HG03457 (cell line): ENCODE measurements around the gene PCBP3.

Source experiments
- ATAC-seq: cut with Tn5 transposase; IDR thresholded peaks from one replicate; pipeline ENCODE4 v1.9.1; 2021; ENCODE audit warnings: moderate number of reproducible peaks; ENCODE audit not compliant: unreplicated experiment

PCBP3 gene

DNA sequence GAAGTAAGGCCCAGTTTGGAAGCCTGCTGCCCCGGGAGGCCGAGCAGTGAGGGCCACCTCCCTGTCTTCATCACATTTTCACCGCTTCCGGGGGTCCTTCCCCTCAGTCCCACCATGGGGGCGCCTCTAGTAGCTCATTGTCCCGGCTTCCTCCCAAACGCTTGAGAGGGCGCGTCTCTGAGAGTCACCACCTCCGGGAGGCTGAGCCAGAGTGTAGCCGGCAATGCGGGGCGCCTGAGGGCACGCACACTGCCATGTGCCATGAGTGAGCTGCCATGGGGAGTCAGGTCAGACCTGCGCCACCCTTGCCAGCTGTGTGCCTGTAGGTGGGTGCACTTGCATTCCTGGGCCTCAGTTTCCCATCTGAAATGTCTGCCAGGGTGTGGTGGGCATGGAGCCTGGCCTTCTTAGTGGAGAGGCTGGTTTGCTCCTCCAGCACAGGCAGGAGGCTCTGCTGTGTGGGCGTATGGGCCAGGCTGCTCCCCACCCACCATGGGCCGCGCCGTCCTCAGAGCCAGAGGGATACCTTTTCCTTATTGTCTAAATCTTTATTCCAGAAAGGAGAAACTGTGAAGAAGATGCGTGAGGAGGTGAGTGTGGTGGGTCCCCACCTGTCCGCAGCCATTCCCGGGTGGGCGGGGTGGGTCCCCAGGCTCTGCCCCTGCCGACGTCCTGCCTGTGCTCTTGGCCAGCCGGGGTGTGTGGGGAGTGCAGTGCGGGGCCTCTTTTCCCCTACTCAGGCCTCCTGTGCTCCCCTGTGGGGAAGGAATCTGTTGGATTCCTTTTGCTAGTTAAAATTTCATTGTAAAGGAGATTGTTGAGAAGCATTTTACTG is 256.7 kb downstream of the PCBP3 start:
- ATAC-seq, result no peak

- ATAC-seq, result no peak
These were observed 257.7 kb downstream of the PCBP3 start for GRCh38 chr21:45901061-45901690.

GRCh38 chr21:45902292-45902995 is 258.9 kb downstream of the PCBP3 start:
- ATAC-seq, result no peak

DNA sequence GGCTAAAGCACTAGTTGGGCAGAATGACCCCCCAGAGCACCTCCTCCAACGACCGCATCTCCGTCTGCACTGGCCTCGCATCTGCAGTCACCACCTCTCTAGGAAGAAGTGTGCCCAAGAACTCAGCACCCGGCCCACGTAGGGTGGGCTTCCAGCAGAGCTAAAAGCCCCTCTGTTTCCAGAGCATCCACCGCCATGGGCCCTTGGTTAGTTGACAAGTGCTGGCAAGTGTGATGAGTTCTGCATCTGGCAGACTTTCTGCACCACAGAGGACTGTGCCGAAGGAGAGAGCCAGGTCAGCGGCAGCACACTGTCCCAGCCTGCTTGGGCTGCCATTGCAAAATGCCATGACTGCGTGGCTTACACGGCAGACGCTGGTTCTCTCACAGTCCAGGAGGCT is 261.7 kb downstream of the PCBP3 start:
- ATAC-seq, result no peak

DNA sequence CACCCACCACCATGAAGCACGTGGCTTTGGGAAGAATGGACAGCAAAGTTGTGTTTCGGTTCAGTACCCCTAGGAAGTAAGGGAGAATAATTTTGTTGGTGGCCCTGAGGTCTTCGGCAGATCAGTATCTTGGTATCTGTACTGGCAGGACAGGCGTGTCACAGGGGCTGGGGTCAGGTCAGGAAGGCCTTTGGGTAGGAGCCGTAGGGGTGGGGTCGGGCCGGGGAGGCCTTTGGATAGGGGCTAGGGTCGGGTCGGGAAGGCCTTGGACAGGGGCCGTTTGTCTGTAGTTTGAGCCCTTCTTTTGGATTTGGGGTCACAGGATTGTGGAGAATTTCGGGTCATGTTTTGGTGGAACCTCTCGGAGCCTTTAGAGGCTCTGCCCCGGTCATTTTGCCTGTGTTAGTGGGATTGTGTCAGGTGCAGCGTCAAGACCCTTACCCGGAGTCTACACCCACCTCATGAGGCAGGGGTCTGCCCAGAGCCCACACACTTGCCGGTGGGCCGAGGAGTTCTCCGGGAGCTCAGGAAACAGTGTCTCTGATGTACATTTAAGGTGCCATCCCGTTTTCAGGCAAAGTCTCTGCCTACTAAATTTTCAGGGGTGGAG is 262.8 kb downstream of the PCBP3 start:
- ATAC-seq, result no peak

DNA sequence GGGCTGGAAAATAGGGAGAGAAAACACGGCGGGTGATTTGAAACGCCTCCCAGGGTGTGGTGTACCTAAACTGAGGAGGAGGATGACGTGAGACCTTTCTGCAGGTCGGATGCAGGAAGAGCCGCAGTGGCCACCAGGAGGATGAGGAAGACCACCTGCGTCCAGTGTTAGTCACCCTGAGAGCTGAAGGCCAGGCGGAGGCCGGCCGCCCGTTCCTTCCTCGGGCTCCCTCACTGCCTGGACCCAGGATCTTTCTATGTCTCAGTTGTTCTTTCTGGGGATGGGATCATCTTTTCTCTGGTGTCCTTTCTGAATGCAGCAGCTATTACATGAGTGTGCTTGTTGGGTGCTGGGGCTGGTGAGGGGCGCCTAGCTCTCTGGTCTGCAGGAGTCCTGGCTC is 263.3 kb downstream of the PCBP3 start:
- ATAC-seq, result no peak

GRCh38 chr21:45908536-45909237 is 265.2 kb downstream of the PCBP3 start:
- ATAC-seq, result no peak

GRCh38 chr21:45909238-45909988 is 265.9 kb downstream of the PCBP3 start:
- ATAC-seq, result no peak

- ATAC-seq, result no peak
These were observed 266.6 kb downstream of the PCBP3 start for GRCh38 chr21:45910155-45910547.

DNA sequence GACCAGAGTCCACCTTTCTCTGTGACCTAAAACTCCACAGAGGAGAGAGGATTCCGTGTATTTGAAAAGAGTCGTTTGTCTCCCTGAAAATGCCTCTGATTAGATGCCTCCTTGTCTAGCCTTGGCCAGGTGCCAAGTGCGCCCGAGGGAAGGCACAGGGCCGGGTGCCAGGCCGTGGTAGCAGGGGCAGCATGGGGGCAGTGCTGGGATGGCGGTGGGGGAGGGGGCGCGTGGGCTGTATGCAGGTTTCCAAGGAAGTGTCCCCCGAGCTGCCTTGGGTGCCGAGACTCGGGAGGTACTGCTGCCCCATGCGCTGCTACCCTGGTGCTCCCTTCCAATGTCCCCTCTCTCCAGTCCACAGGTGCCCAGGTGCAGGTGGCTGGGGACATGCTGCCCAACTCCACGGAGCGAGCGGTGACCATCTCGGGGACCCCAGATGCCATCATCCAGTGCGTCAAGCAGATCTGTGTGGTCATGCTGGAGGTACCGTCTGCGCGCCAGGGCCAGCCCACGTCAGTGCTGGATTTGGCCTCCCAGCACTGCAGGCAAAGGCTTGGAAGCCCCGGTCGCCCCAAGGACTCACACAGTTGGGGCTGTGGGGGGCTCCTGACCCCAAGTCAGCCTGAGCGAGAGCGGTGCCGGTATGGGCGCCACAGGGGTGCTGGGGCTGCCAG is 267.2 kb downstream of the PCBP3 start:
- ATAC-seq, result no peak

DNA sequence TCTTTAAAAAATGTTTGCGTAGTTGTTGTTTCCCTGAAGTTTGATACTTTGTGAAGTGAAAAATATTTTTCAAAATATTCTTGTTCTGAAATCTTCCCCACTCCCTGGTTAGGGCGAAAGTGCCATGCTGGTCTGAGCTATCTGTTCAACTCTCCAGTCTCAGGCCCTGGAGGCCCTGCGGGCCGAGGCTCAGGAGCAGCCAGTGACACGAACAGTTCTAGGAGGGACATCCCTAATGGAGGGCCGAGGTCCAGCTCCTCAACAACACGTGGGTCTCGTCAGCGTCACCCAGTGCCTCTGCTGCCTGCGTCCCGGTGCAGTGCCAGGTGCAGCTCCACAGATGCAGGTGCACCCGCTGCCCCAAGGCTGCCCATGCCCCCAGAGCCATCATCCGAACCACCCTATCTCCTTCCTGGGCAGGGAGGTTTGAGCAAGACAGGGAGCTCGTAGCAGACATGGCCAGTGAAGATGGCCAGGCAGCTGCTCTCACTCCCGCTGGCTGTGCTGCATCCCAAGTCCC is 268.3 kb downstream of the PCBP3 start:
- no peak for ATAC-seq

DNA sequence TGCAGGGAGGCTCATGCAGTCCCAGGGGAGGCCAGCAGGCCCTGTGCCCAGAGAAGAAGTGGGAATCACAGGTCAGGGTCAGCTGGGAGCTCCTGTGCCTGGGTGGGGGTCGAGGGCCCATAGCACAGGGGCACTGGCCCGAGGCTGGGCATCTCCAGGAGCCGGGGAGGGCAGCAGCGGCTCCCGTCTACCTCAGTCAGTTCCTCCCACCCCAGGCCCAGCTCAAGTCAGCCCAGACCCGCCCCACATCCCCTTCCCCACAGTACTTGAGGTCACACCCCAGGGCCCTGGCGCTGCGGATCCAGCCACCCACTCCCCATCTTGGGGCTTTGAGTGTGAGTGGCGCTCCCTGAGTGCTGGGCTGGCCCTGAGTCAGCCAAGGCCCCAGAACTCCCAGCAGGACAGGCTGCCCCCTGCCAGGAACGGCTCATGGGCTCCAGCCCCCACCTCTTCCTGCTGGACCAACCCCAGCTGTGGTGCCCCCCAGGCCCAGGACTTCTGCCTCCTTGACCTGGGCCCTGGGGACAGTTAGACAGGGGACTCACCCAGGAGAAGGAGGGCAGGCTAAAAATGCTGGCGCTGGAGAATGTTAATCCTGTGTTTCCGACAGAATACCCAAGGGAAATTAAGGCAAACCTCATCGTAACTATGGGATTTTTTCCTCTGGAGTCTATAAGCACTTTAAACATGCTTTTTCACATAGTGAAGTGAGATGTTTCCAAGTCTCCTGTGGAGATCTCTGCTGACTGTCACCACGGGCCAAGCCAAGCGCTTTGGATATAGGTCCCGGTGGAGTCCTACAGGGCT is 269.3 kb downstream of the PCBP3 start:
- no peak for ATAC-seq

GRCh38 chr21:45913418-45913765 is 269.9 kb downstream of the PCBP3 start:
- no peak for ATAC-seq

- no peak for ATAC-seq
These were observed 270.4 kb downstream of the PCBP3 start for GRCh38 chr21:45913886-45914285.

- no peak for ATAC-seq
These were observed 270.9 kb downstream of the PCBP3 start for GRCh38 chr21:45914321-45914845.

DNA sequence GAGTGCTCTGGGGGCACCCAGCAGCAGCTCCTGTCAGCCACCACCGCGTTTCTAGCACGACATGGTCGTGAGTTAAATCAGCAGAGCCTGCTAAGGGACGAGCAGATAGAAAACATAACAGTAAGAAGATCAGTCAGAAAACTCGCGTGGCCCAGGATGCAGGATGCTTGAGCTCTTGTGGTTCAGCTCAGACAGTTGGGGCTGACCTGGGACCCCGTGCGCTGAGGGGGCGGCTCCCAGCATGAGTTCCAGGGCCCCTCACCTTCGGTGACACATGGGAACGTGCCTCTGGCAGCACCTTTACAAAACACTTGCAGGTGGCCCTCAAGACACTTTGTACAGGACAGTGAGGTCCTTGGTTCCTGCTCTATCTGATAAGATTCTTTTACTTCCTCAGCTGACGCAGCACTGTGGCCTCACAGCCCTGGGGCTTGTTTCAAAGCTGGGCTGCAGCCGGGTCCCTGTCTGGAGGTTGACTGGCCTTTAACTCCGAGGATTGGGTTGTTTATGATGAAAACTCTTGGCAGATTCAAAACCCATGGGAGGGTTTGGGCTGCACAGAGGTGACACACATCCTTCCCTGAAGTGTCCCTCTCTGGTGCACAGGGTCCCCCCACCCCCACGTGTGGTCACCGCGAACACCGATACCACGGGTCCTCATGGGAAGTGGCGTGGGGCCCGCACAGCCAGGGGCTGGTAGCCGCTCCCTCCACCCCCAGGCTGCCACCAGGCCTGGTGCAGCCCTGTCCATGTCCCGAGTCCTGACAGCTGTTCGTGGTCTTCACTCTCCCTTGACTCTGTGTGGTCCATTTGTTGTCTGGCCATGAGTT is 272.7 kb downstream of the PCBP3 start:
- no peak for ATAC-seq

DNA sequence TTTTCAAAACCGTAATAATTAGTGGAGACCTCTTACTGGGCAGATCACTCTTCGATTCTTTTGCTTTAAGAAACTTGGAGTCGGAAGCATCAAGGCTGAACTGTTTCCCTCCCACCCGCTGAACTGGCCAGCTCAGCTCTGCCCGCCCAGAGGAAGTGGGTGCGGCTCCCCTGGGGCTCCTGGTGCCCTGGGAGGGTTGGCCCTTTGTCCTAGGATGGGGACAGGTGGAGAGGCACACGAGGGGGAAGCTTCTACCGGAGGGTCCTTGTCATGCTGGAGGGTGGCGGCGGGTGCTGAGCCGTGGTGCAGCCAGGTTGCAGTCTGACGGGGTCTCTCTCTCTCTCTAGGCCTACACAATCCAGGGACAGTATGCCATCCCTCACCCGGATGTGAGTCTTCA is 273.7 kb downstream of the PCBP3 start:
- ATAC-seq, result no peak

- no peak for ATAC-seq
These were observed 274.5 kb downstream of the PCBP3 start for GRCh38 chr21:45918011-45918410.
